T-helper 22 cell (primary cell): ENCODE data around the gene MAP2K1.
"Not testable (repeated sequence)": the region's sequence is repeated elsewhere in the genome, so short reads cannot be mapped to it uniquely, and the experiment has no call there.

ENCODE experiments used
- DNase-seq: peaks from one replicate; pipeline ENCODE4 v3.0.0-alpha.2; 2020; ENCODE audit warnings: low read depth

MAP2K1 gene

DNA sequence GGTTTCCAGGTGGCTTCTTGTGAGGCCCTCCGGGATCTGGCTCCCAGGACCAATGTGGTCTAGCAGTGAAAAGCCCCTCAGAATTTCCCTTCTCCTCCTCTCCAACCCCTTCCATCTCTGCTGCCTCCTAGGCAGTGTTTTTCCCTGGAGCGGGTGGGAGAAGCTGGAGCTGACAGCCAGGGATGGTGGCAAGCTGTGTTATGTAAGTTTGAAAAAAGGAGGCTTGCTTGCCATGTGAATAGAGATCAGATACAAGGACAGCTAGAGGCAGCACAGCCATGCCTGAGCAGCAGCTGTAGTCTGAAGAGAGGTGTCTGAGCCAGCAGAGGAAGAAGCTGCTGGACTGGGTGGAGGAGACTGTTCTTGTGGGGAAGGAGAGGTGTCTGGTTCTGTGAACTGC, 90.3 kb downstream of the MAP2K1 start:
- no peak for DNase-seq

GRCh38 chr15:66480267-66480666, 93.6 kb downstream of the MAP2K1 start:
- no peak for DNase-seq

DNA sequence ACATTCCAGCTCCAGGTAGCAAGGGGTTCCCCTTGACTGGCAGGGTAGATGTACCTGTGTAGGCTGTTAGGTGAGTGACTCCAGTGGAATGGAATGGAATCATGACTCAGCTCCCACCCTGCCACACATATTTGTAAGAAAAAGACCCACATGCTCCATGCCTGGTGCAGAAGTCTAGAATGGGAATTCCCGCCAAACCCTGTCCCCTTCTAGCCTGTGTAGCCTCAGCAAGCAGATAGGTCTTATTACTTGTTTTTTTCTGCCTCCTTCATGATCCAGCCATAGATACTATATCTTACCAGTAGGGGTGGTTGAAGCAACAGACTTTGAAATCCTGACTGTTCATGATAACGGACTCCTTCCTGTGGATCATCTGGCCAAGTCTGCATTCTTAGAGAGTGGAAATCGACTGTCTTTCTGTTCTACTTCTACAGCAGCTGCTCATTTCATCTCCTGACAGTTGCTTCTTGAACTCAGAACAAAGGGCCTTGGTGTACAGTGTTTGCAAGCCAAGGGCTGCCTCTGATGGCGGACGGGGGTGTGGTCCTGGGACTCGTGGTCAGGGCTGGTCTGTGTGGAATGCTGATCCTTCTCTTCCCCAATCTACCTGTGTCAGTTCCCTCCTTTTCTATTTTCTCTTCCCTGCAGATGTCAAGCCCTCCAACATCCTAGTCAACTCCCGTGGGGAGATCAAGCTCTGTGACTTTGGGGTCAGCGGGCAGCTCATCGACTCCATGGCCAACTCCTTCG, 94.6 kb downstream of the MAP2K1 start:
- no peak for DNase-seq

GRCh38 chr15:66482539-66482938, 95.8 kb downstream of the MAP2K1 start:
- no peak for DNase-seq

DNA sequence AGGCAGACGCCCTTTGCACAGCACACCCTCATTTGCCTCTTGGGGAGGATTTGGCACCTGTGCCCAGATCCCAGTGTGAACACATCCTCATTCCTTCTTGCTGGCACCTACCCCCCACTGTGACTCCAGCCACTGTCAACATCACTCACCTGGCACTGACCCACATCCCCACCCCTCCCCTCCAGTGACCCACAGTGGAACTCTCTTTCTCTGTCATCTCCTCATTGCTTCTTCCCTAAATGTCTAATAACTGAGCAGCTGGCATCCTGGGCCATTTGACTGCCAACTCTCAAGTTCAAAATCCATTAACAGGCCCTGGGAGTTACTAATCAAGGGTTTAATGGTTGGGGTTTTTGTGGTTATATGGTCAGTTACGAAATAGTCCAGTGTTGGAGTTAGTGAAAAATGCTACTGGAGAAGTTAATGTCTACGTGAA, 96.4 kb downstream of the MAP2K1 start:
- no peak for DNase-seq

DNA sequence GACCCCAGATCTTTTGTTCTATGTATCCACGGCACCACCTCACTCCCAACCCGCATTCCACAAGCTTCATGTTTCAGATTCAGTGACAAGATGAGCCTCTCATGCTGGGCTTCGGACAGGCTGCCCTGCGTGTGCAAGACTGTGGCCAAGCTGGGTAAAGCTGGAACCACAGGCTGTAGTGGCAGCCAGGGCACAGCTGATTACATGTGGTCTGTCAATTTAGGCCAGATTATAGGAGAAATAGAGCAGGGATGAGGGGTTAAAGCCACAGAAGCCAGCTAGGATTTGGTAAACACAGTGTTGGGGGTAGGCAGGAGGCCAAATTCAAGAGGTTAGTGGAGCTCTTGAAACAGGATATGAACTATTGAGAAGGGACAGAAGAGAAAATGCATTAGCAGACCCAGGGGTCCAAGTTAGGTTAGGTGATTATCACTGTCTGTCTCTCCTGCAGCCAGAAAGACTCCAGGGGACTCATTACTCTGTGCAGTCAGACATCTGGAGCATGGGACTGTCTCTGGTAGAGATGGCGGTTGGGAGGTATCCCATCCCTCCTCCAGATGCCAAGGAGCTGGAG, 97.9 kb downstream of the MAP2K1 start:
- DNase-seq, result no peak

GRCh38 chr15:66486887-66487286, 100.2 kb downstream of the MAP2K1 start:
- DNase-seq, result no peak

DNA sequence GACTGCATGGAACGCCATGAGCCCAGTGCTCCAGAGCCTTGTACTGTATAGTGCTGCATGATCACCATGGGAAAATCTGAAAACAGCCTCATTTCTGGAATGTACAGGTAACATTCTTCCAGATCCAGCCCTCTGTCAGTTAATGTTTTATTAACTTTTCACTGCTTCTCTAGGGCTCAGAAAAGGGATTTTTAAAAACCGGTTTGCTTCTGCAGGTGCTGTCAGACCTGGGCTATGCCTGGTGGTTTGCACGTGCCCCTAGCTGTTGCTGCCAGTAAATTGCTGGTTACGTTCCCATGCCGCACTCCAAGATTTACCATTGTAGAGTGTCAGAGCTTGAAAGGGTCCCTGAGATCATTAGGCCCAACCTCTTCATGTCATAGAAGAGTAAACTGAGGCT, 101.8 kb downstream of the MAP2K1 start:
- DNase-seq, result no peak

- DNase-seq, result no peak
Observed at GRCh38 chr15:66489179-66489791, 102.6 kb downstream of the MAP2K1 start.

GRCh38 chr15:66491846-66492245, 105.1 kb downstream of the MAP2K1 start:
- DNase-seq, result no peak

DNA sequence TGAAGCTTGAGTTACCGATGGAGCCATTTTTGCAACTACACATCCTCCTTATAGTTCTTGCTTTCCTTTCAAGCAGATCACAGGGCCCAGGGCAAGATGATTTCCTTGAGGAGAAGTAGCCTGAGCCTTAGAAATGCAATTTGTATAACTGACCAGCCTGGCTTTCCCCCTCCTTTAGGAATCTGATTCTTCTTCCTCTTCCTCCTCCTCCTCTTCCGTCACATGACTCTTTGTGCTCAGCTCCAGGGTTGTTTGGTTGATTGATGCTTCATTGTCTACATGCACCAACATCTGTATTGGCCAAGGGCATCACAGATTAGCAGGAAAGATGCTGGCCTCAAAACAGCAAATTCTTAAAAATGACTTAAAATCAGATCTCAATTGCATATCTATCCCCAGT, 107.5 kb downstream of the MAP2K1 start:
- no peak for DNase-seq

GRCh38 chr15:66496951-66497501, 110.3 kb downstream of the MAP2K1 start:
- DNase-seq, result no peak

GRCh38 chr15:66497502-66498455, 111.1 kb downstream of the MAP2K1 start, which contains the start of gene SNAPC5:
Gene SNAPC5, minus strand, starts transcription at chr15:66497762. Its CDS starts 31 bp downstream, at chr15:66497731.
- peak; percentile 95 for DNase-seq

GRCh38 chr15:66498501-66499386, 112.0 kb downstream of the MAP2K1 start:
- no peak for DNase-seq

GRCh38 chr15:66500346-66500745, 113.6 kb downstream of the MAP2K1 start:
- not testable (repeated sequence) for DNase-seq

DNA sequence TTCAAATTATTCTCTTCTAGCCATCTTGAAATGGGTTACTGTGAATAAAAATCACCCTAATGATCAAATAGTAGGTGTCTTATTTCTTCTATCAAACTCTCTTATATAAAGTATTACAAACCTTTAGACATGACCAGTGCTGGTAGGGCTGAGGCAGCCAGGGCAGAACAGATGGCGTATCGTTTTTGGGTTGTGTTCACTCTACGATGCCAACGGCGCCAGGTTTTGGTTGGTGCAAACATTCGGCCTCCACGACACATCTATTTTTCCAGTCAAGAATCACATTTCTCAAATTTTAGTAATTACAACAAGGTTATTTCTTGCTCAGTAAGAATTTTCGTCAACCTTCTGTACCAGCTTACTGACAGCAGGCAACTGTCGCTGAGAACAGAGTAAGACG, 115.8 kb downstream of the MAP2K1 start:
- DNase-seq, result no peak

GRCh38 chr15:66503041-66503648, 116.4 kb downstream of the MAP2K1 start:
- DNase-seq, result not testable (repeated sequence)

DNA sequence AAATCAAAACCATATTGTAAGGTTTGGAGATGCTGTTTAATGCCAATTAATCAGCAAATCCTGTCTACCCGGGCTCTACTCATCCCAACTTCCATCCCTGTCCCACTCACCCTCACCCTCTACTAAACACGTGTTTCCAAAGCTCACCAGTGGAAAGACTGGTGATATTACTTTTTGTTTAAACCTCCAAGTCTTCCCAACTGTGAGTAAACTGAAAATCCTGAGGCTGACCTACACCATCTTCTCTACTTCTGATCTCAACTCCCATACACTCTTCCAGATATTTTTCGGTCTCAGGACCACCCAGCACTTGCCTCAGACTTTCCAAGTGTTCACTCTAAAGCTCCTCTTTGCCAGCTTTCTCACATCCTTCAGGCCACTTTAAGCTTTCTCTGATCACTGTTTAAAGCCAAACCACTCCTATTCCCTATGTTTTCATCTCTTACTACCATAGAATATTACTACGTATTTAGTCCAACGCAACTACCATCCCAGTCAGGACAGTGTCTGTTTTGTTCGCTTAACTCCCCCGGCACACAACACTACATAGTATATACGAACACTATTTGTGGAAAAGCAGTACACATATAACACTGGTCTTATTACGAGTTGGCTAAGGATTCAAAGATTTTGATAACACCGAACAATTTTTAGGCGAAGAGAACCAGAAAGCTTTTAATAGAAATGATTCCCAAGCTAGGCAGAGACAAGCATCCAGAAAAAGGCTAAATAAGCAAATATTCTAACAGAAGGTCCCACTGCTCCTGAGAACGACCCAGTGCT, 117.3 kb downstream of the MAP2K1 start:
- DNase-seq, result no peak
